ENCODE measurements around the gene ITPKB.
"Not testable (repeated sequence)": the region's sequence is repeated elsewhere in the genome, so short reads cannot be mapped to it uniquely, and the experiment has no call there.

The ITPKB gene
- 78.3 to 711 (median 383) reads per million in 3 experiments for total RNA-seq

- DNase-seq: peak; percentile 92
These were observed at the start of gene ITPKB for GRCh38 chr1:226738995-226739695. TSS of gene ITPKB (minus strand) at chr1:226739282. CDS start at chr1:226737458, 1,824 bp downstream.

DNA sequence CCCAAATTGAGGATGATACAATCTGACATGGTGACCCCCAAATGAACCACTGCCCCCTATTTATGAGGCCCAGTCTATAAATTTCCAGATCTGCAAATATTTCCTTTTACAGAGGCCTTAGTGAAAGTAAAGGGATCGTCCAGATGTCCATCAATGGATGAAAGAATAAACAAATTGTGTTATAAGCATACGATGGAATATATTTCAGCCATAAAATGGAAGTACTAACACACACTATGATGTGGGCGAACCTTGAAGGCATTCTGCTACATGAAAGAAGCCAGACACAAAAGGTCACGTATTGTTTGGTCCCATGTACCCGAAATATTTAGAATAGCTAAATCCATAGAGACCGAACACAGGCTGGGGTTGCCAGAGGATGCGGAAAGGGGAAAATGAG is 48.6 kb upstream of the ITPKB start:
- no peak for DNase-seq

DNA sequence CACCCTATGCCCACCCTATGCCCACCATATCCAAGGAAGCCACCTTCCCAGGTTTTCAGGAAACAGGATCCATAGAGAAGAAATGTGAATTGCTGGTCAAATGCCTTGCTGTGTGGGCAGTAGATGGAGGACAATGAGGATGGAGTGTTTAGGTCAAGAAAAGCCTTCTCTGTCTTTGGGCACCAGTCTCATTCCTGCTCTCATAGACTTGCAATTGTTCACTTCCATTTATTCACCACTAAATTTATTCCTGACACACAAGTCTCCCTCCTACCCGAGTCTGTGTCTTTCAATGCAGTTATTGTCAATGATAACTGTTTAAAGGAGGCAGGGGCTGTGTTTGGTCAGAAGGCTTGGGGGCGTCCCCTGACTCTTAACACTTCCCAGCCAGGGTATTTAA is 48.0 kb upstream of the ITPKB start:
- no peak for DNase-seq

DNA sequence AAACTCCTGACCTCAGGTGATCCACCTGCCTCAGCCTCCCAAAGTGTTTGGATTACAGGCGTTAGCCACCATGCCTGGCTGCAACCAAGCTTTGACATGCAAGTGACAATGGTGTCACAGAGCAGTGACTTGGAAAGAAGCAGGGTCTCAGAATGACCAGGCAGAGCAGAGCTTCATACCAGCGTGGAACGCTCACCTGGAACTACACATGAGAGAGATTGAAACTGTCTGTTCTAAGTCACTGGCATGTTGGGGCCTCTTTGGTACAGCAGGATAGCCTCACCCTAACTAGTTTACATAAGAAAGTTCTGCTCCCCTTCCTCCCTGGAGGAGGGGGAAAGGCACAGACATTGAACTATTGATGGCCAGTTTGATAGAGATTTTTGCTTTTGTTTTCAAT is 47.5 kb upstream of the ITPKB start:
- no peak for DNase-seq

- DNase-seq: no peak
These were observed 46.7 kb upstream of the ITPKB start for GRCh38 chr1:226785805-226786204.

- no peak for DNase-seq
These were observed 45.3 kb upstream of the ITPKB start for GRCh38 chr1:226784081-226785049.

- no peak for DNase-seq
These were observed 43.9 kb upstream of the ITPKB start for GRCh38 chr1:226782845-226783601.

DNA sequence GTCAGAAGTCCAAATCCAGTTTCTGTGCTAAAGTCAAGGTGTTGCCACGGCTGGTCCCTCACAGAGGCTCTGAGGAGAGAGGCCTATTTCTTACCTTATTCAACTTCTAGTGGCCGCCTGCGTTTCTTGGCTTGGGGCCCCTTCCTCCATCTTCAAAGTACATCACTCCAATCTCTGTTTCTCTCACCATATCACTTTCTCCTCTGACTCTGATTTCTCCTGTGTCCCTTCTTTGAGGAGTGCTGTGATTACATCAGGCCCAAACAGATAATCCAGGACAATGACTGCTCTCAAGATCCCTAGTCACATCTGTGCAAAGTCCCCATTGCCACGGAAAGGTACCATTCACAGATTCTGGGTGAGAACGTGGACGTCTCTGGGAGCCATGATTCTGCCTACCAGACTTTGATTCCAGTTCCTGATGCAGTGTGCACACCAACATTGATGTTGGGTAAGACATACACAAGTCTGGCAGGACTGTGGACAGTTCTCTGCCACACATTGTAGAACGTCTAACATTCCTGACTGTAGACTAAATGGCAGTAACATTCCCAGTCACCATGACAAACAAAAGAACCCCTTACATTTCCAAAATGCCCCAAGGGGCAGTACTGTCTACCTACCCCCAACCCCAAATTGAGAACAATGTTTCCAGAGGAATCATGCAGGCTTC is 43.0 kb upstream of the ITPKB start:
- no peak for DNase-seq

- DNase-seq: no peak
These were observed 40.5 kb upstream of the ITPKB start for GRCh38 chr1:226779561-226779960.

- no peak for DNase-seq
These were observed 39.6 kb upstream of the ITPKB start for GRCh38 chr1:226778657-226779058.

DNA sequence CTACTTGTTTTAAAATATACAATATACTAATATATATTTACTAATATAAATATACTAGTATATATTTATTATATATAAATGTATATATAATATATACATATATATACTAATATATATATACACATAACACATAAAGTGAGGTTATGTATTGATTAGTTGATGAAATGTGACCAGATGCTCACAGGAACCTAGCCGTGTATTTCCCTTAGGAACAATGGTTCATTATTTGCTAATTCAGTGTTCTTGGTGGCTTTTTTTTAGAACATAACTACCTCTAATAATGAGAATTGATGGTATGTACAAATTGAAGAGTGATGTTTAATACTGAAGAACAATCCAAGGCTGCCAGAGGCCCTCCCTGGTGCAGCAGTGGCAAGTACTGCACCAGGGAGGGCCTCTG is 37.9 kb upstream of the ITPKB start:
- no peak for DNase-seq

- DNase-seq: no peak
These were observed 37.0 kb upstream of the ITPKB start for GRCh38 chr1:226776066-226776465.

DNA sequence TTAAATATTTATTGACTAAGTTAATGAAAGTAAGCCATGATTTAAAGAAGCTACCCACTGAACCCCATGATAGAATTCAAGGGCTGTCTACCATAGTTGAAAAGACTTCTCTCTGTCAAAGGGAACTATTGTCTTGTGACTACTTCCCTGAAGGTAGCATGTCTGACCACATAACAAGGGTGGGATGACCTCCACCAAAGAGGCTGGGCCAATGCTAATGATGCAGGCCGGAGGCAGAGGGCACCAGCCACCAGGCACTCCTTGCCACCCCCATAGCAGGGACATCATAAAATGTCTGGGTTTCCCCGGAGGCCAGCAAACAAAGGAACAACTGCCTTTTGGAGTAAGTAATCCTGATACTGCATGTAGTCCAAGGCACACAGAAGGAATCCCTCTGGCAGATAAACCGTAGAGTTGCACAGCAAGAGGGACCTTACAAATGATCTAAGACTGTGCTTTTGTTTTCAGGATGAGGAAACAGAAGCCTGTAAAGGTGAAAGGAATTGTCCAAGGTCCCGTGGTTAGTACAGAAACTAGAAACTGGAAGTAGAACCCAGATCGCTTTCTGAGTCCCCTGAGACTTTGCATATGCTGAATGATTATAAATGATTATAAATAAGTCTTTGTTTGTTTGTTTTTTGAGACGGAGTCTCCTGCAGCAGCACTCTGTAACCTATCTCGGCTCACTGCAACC is 33.5 kb upstream of the ITPKB start:
- DNase-seq: no peak

DNA sequence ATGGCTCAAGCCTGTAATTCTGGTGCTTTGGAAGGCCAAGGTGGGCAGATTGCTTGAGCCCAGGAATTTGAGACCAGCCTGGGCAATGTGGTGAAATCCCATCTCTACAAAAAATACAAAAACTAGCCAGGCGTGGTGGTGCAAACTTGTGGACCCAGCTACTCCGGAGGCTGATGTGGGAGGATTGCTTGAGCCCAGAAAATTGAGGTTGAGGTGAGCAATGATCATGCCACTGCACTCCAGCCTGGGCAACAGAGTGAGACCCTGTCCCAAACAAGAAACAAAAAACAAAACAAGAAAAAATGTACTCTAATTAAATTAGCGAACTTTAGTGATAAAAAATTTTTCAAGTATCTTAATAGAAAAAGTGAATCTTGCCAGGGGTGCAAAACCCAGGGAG is 28.1 kb upstream of the ITPKB start:
- DNase-seq: not testable (repeated sequence)

DNA sequence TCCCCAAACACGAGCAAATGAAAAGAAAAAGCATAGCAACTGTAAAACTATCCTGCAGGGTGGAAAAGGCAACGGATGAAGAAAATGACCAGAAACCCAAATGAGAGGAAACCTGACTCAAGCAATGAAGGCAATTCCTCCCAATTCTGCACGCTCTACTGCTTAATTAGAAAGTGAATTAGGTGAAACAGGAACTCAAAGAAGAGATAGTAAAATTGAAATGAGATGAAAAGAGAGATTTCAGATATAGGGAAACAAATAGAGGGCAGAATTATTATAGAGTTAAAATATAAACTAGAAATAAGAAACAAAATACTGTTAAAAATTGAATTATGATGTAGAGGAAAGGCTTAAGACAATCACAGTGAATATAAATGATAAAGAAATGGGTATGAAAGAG is 27.5 kb upstream of the ITPKB start:
- no peak for DNase-seq

GRCh38 chr1:226764533-226764932 is 25.5 kb upstream of the ITPKB start:
- DNase-seq: no peak

DNA sequence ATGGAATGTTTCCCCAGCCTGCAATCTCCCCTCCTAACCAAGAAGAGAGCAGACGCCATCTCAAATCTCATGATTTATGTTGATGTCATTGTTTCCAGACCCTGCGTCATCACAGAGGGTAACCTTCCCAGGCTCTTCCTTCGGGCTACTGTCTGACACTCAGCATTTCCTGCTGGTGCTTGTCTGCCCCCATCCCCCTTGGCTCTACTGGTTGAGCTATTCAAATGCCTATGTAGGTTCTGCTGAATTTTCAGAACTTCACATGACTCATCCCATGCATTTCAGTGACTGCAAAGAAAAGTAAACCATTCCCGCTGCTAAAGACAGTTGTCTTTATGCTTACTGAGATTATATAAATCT is 24.8 kb upstream of the ITPKB start:
- DNase-seq: peak; percentile 19

DNA sequence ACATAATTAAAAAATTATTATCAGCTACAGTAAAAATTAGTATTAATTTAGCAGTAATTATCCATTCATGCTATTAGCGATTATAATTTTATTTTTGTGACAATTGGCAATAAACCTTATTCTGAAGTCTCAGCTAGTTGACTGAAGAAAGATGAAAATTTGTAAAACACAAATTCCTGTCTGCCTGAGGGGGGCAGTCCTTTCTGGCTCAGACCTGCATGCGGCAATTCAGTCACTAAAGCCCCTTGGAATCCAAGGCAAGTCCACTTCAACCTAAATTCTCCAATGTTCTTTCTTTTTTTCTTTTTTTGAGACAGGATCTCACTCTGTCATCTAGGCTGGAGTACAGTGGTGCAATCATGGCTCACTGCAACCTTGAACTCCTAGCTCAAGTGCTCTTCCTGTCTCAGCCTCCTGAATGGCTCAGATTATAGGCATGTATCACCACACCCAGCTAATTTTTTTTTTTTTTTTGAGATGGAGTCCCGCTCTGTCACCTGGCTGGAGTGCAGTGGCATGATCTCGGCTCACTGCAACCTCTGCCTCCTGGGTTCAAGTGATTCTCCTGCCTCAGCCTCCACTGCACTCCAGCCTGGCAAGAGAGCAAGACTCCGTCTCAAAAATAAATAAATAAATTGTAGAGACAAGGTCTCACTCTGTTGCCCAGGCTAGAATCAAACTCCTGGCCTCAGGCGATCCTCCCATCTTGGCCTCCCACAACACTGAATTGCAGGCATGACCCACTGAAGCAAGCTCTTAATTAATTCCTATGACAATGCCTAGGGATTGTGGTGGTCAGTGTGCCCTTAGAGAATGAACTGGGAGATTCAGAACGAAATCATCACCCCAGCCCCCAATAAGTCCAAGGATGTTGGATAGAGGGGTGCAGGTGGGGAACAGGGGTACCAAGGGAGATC is 24.2 kb upstream of the ITPKB start:
- no peak for DNase-seq

- no peak for DNase-seq
These were observed 23.0 kb upstream of the ITPKB start for GRCh38 chr1:226762055-226762454.

GRCh38 chr1:226761322-226761721 is 22.2 kb upstream of the ITPKB start:
- no peak for DNase-seq
